GM21367 (cell line): ENCODE results near the gene ORM1.

ENCODE experiments used
- ATAC-seq: cut with Tn5 transposase; IDR thresholded peaks from one replicate; pipeline ENCODE4 v1.9.1; 2021; ENCODE audit not compliant: unreplicated experiment

ORM1 gene

GRCh38 chr9:114287001-114287762, 35.7 kb upstream of the ORM1 start:
- ATAC-seq: no peak

DNA sequence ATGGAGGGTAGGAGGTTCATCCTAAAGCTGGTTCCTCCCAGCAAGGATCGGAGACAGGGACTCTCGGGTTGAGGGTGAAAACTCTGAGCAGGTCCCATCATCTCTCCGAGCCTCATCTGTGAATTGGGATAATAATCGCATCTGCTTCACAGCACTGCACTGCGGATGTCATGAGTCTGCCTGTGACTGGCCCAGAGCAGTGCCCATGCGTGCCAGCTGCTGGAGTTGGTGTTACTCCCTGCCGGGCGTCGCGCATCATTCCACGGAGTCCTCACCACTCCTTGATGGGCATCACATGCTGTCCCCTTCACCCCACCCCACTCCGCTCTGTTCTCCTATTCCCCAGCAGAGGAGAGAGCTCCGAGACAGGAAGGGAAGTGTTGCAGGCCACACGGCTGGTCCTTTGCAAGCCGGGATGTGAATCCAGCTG, 35.1 kb upstream of the ORM1 start:
- no peak for ATAC-seq

DNA sequence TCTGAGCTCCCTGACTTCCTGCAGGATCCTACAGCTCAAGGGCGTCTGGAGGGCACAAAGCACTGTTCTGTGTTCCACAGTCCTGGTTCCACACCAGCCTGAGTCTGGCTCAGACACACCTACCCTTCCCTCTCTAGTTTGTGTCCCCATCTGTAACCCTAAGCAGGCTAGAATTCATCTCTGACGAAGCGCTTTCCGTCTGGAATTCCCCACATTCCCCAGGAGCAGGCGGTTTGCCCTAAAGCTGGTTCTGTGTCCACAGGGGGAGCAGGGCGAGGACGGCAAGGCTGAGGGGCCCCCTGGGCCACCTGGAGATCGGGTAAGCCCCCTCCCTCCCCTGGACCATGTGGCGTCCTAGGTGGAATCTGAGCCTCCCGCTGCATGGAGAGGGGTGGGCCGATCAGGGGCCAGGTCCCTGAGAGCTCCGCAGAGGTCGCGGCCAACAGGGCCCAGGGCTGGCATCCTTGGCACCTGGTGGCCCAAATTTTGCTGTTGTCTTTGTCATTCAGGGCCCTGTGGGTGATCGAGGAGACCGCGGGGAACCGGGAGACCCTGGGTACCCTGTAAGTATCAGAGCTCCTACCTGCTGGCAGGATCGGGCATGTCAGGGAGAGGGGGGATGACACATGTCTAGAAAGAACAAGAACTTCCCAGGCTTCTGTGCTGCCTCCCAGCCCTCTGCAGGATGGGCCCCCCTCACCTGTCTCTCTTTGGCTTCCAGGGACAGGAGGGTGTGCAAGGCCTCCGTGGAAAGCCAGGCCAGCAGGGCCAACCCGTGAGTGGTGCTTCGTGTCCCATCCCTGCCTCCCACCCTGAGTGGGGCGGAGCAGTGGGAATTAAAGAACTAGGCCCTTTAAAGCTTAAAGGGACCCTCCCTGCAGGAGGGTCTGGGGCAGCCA, 34.5 kb upstream of the ORM1 start:
- ATAC-seq: no peak

DNA sequence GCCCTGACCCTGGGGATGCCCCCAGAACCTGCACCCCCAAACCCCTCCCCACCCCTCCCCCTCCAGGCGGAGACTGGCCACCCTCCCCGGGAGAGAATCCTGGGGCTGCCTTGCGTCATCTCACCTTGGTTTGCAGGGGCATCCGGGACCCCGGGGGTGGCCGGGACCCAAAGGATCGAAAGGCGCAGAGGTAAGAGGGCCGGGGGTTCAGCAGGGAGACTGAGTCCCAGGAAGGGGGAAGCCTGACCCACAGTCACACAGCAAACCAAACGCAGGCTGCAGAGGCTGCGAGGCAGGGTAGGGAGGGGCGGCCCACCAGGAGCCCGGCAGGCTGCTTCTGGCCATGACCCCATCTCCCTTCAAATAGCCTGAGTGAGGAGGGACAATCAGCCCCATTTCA, 33.8 kb upstream of the ORM1 start:
- ATAC-seq: no peak

- no peak for ATAC-seq
Observed at GRCh38 chr9:114289571-114290481, 33.1 kb upstream of the ORM1 start.

DNA sequence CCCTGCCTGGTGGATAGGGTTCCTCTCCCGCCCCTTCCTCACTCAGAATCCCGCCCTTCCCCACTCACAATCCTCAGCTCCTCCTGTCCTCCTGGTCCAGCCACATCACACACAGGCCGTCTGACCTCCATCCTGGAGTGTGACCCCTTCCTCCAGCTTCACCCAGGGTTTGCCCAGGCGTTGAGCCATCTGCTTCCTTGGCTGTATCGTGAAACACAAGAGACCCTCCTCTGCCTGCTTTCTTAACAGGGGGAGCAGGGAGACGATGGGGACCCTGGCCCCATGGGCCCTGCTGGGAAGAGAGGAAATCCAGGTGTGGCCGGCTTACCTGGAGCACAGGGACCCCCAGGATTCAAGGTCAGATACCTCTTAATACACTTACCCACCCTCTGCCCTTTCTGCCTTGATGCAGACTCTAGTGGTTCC, 32.3 kb upstream of the ORM1 start:
- ATAC-seq: no peak

- no peak for ATAC-seq
Observed at GRCh38 chr9:114291064-114291474, 31.8 kb upstream of the ORM1 start.

GRCh38 chr9:114291886-114292590, 30.9 kb upstream of the ORM1 start:
- no peak for ATAC-seq

DNA sequence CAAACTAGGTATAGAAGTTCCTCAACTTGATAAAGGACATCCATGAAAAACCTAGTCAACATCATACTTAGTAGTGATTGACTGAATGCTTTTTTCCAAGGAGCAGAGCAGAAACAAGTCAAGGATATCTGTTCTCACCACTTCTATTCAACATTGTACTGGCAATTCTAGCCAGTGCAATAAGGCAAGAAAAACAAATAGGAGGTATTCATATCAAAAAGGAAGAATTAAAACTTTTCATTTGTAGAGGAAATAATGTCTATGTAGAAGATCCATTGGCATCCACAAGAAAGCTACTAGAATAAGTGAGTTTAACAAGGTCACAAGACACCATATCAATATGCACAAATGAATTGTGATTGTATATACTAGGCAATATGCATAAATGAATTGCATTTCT, 28.2 kb upstream of the ORM1 start:
- ATAC-seq: no peak

DNA sequence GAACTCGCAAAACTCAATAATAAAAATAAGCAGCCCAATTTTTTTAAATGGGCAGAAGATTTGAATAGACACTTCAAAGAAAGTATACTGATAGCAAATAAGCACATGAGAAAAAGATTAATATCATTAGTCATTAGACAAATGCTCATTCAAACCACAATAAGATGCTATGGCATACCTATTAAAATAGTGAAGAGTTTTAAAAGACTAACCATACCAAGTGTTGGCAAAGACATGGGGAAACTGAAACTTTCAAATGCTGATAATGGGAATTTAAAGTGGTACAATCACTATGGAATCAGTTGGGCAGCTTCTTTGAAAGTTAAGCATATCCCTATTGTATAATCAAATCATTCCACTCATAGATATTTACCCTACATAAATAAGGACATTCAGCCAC, 26.6 kb upstream of the ORM1 start:
- no peak for ATAC-seq

DNA sequence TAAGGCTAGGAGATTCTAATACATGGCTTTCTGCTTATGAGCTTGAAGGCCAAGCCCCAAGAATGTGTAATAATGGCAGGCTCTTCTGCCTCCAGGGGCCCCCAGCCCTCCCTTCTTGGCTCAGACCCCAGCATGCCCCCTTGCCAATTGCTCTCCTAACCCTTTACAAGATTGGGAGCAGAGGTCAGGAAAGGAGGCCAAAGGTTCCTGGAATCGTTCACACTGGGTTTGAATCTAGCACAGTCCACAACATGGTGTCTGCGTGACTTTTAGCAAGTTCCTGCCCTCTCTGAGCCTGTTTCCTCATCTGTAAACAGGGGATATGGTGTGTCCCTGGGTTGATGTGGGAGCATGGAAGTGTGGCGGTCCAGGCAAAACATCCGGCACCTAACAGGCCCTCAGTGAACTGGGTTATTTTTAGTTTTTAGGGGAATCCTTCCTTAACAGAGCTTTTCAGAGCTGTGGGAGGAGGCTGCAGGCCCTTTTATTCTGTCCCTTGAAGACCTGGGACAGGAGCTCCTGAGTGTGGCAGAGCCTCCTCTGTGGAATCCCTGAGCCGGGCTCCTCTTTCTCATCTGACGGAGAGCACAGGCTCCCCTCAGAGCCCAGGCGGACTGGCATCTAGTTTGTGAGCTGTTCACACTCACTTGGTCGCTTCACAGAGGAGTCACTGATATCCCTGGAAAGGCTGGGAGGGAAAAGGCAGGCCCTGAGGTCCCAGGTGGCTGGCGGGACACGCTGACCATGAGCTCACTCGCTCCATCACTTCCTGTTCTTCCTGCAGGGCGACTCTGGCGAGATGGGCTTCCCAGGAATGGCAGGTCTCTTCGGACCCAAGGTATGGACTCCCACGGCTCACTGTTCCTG, 23.4 kb upstream of the ORM1 start:
- no peak for ATAC-seq

- ATAC-seq: no peak
Observed at GRCh38 chr9:114300153-114300845, 22.6 kb upstream of the ORM1 start.

DNA sequence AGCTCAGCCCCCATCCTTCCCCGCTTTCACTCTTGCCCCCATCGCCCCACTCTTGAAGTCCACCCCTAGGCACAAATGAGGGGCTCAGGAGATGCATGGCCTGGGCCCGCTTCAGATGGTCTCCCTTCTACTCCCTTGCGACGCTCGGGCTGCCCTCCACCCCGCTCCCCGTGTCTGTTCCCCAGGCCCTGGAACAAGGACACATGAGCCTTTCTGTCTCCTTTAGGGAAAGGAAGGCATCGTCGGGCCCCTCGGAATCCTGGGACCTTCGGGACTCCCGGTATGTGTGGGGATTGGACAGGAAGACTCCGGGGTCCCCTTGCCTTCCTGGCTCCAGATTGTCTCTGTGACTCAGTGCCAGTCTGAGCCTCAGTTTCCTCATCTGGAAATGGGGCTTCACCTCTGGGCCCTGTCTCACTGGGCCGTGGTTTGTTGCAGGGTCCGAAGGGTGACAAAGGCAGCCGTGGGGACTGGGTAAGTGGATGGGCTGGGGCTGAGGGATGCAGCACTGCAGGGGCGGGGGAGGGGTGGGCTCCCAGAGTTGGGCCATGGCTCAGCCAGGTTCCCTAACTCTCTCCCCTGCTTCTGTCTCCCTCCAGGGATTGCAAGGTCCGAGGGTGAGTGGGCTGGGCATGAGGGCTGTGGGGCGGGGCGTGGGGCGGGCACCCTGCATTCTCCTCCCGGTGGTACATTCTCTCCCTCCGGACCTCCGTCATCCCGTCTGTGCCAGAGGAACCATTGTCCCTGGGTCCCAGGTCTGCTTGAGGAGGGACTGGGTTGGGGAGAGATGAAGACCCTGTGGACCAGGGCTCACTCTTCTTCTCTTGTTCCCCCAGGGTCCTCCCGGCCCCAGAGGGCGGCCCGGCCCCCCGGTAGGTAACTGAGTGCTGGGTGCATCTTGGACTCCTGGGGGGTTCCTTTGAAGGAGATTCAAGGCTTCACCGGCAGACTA, 21.8 kb upstream of the ORM1 start:
- no peak for ATAC-seq

DNA sequence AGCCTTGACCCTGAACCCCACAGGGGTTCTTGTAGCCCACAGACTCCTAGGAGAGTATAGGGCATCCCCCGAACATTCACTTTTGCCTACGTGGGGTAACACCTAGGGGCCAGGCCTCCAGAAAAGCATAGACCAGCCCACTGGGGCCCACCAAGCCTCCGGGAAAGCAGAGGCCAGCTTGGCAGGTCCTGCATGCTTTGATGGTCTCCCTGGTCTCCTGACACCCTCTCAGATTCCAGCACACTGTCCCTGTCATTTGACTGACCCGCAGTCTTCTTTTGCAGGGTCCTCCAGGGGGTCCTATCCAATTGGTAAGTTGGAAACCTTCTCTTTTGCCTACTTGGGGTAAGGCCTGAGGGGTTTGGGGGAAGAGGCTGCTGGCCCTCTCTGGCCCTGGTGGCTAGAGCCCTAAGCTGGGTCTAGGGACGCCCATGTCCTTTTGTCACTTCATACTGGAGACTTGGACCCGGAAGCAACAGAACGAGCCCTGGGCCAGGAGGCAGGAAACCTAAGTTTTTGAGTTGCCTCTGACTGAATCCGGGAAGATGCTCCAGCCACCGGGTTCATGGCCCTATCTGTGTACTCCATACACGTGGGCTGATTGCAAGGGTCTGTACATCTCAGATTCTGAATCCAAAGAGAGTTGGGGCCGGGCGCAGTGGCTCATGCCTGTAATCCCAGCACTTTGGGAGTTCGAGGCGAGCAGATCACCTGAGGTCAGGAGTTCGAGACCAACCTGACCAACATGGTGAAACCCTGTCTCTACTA, 20.9 kb upstream of the ORM1 start:
- no peak for ATAC-seq

DNA sequence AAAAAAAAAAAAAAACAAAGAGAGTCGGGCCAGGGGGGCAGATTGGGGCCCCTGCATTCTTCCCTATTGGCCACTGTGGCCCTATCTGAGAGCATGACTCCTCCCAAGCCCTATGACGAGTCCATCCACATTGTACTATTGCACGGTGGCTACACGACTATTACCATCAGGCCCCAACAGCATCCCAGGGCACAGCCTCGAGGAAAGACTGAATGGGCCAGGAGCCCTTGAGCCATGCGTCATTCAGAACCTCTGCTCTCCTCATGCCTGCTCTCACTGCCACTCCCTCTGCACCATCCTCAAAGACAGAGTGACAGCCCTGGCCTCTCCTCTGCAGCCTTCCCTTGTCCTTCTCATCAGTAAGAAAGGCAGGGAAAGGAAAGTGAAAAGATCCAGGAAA, 20.2 kb upstream of the ORM1 start:
- ATAC-seq: no peak

DNA sequence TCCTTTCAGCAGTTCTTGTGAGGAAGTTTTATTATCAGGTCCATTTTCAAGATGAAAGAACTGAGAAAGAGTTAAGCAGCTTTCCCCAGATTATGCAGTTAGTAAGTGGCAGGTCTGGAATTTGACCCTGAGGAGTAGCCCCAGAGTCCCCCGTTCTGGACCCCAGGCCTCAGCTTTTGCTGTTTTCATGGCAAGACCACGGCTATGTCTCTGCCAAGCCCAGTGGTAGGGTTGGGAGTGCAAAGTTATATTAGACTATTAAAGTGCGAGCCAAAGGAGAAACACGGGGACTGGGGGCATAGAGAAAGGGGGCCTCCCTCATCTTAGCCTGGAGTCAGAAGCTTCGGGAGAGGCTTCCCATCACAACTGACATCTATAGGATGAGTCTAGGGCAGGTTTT, 19.3 kb upstream of the ORM1 start:
- ATAC-seq: no peak

DNA sequence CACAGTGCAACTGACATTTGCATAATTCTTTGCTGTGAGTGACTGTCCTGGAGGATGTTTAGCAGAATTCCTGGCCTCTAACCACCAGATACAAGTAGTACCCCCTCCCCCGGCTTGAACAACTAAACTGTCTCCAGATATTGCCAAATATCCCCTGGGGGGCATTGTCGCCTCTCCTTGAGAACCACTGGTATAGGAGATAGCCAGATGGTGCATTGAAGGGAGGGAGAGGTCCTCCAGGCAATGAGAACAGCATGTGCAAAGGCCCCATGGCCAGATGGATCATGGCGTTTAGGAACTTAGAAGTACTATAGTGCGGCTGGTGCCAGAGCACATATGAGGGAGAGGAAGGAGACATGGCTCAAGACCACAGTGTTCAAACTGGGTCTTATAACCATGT, 18.9 kb upstream of the ORM1 start:
- ATAC-seq: no peak
